C4-2B (cell line): ENCODE measurements around the gene SLC22A16.

Experiments
- ZFX ChIP-seq: fragments of 450-650 bp; IDR thresholded peaks from 2 replicates; pipeline ENCODE4 v1.6.1; 2017
- TF ChIP-seq, protein P1 (sequence below): fragments of 450-650 bp; conservative IDR thresholded peaks from 2 replicates; pipeline ENCODE4 v1.5.1; 2017; ENCODE audit warnings: mild to moderate bottlenecking

DNA sequence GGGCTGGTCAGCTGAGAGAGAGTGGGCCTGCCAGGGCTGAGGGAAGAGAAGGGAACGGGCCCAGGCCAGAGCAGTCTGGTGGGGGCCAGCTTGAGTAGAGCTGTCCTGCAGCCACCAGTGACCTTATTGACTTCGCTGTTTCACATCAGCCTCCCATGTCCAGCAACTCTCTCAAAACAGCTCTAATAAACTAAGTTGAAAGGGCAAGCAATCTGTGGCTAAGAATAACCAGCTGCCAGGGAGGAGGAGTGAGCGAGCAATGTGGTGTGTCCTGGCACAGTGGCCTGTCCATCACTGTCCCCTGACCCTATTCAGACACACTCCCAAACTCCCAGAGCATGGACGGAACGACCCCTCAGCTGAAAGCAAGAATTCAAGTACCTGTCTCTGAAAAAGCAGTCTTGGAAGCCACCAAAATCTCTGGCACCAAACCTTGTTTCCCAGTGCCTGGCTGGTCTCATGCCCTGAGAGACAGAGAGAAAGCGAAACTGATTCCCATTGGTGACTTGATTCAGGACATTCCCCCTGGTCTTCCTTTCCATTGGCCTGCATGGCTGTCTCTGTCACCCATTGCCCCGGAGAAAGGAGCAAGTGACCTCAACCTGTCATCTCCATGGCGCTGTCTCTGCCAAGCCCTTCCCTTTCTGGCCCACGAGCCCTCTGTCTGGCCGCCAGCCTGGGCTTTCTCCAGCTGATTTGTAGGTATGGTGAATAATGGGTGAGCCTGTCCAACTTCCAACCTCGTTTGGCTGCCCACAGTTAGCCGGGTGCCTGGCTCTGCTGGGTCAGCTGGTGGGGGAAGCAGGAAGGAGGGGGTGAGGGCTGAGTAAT, 61.1 kb downstream of the SLC22A16 start, which contains the start of gene DDO:
- TF ChIP-seq, protein P1, sequence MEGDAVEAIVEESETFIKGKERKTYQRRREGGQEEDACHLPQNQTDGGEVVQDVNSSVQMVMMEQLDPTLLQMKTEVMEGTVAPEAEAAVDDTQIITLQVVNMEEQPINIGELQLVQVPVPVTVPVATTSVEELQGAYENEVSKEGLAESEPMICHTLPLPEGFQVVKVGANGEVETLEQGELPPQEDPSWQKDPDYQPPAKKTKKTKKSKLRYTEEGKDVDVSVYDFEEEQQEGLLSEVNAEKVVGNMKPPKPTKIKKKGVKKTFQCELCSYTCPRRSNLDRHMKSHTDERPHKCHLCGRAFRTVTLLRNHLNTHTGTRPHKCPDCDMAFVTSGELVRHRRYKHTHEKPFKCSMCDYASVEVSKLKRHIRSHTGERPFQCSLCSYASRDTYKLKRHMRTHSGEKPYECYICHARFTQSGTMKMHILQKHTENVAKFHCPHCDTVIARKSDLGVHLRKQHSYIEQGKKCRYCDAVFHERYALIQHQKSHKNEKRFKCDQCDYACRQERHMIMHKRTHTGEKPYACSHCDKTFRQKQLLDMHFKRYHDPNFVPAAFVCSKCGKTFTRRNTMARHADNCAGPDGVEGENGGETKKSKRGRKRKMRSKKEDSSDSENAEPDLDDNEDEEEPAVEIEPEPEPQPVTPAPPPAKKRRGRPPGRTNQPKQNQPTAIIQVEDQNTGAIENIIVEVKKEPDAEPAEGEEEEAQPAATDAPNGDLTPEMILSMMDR, result no peak
- no peak for TF ChIP-seq ZFX
